A673 (cell line): ENCODE results near the gene TNFAIP8. TPM values are rescaled to one million over a fixed set of nuclear protein-coding genes. Genes with fewer than 3 reads are reported as not detected.

Source experiments
- BruUV-seq: library from RNA; stranded (reverse); fragments of 400-500 nt; replicated peaks from 2 replicates; lab custom pipeline; 2021; lab: Mats Ljungman, UMichigan
- CTCF ChIA-PET: fragments of 300-600 bp; sonication (Branson Sonifier 250); formaldehyde crosslinking; loops from one replicate; lab custom pipeline; 2022; ENCODE audit warnings: antibody characterized with exemption; lab: Charles Lee
- POLR2A ChIA-PET: fragments of 300-600 bp; sonication (Branson Sonifier 250); formaldehyde crosslinking; loops from one replicate; lab custom pipeline; 2022; ENCODE audit warnings: antibody characterized with exemption; ENCODE audit not compliant: low non-redundant PET; lab: Charles Lee
- DNase-seq: peaks from one replicate; pipeline ENCODE4 v3.0.0-alpha.2; 2015; ENCODE audit warnings: low spot score
- H3K27ac ChIP-seq: fragments of 200-600 bp; sonication (generic); 2 replicates; pipeline ENCODE4 v1.5.1; 2016; ENCODE audit warnings: mixed run types, low read depth, mild to moderate bottlenecking, mixed read lengths, antibody characterized with exemption, low read length; ENCODE audit not compliant: poor library complexity, severe bottlenecking
- H3K27me3 ChIP-seq: fragments of 200-600 bp; sonication (generic); replicated peaks from 2 replicates; pipeline ENCODE4 v1.6.1; 2017; ENCODE audit warnings: mixed run types, low read depth, mild to moderate bottlenecking, mixed read lengths, antibody characterized with exemption, low read length; ENCODE audit not compliant: insufficient read depth, poor library complexity
- H3K36me3 ChIP-seq: fragments of 200-600 bp; sonication (generic); 2 replicates; pipeline ENCODE4 v1.6.1; 2016; ENCODE audit warnings: mixed run types, mild to moderate bottlenecking, mixed read lengths, antibody characterized with exemption, low read length; ENCODE audit not compliant: insufficient read depth, poor library complexity, severe bottlenecking
- H3K4me1 ChIP-seq: fragments of 200-600 bp; sonication (generic); 2 replicates; pipeline ENCODE4 v1.6.1; 2017; ENCODE audit warnings: mixed run types, mild to moderate bottlenecking, mixed read lengths, antibody characterized with exemption, low read length; ENCODE audit not compliant: insufficient read depth, poor library complexity, severe bottlenecking
- H3K4me3 ChIP-seq: fragments of 200-600 bp; sonication (generic); 2 replicates; pipeline ENCODE4 v1.5.1; 2016; ENCODE audit warnings: low read depth, mixed run types, mild to moderate bottlenecking, mixed read lengths, low read length; ENCODE audit not compliant: poor library complexity, severe bottlenecking
- H3K9me3 ChIP-seq: fragments of 200-600 bp; sonication (generic); 2 replicates; pipeline ENCODE4 v1.6.1; 2016; ENCODE audit warnings: mixed run types, low read depth, mild to moderate bottlenecking, mixed read lengths, antibody characterized with exemption, low read length; ENCODE audit not compliant: poor library complexity, severe bottlenecking
- EZH2 ChIP-seq: fragments of 200-600 bp; sonication (generic); IDR thresholded peaks from 2 replicates; pipeline ENCODE4 v1.6.1; 2017; ENCODE audit warnings: borderline replicate concordance, low read depth, mild to moderate bottlenecking, mixed read lengths, antibody characterized with exemption, low read length; ENCODE audit not compliant: poor library complexity, severe bottlenecking
- intact Hi-C: fragments of 100-400 bp; cut with micrococcal nuclease; formaldehyde crosslinking; loops from one replicate; pipeline ENCODE4 v1.10.0; 2022; ENCODE audit not compliant: unreplicated experiment
- total RNA-seq: library from RNA; stranded (reverse); gene quantifications from 2 replicates; pipeline ENCODE4 v1.2.3, GENCODE V29; 2021
- TF ChIP-seq, protein P1 (sequence below): fragments of 300-800, 200-600 bp; sonication (generic); conservative IDR thresholded peaks from 2 replicates; pipeline ENCODE4 v1.5.1; 2017; ENCODE audit warnings: low read depth, mild to moderate bottlenecking, antibody characterized with exemption, low read length, moderate library complexity, mixed read lengths

Gene TNFAIP8
- total RNA-seq, 1 experiment from 2014 or later, result 6.8 TPM

DNA sequence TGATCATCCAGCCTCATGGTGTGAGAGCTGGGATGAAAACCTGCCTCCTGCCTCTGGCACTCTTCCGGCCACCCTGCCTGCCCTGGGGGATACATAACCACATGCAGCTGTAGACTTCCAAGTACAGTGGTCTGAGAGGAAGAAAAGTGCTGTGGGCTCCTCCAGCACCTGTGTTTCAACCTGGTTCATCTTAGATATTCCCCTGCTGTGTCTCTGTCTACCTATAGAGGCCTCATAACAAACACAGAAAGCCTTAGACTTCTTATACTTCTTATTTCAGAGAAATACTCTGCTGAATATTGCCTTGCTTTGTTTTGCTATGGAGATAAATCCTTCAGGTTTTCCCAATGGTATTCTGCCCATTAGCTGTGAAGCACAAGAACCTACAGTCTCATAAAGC is 19.6 kb upstream of the TNFAIP8 start:
- TF ChIP-seq EZH2, result no peak
- TF ChIP-seq, protein P1, sequence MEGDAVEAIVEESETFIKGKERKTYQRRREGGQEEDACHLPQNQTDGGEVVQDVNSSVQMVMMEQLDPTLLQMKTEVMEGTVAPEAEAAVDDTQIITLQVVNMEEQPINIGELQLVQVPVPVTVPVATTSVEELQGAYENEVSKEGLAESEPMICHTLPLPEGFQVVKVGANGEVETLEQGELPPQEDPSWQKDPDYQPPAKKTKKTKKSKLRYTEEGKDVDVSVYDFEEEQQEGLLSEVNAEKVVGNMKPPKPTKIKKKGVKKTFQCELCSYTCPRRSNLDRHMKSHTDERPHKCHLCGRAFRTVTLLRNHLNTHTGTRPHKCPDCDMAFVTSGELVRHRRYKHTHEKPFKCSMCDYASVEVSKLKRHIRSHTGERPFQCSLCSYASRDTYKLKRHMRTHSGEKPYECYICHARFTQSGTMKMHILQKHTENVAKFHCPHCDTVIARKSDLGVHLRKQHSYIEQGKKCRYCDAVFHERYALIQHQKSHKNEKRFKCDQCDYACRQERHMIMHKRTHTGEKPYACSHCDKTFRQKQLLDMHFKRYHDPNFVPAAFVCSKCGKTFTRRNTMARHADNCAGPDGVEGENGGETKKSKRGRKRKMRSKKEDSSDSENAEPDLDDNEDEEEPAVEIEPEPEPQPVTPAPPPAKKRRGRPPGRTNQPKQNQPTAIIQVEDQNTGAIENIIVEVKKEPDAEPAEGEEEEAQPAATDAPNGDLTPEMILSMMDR, result no peak
- intact Hi-C loops, result loop anchor here (5.0 kb wide), 1 partner anchor 349 kb away; the partner anchor contains the start of gene DTWD2

DNA sequence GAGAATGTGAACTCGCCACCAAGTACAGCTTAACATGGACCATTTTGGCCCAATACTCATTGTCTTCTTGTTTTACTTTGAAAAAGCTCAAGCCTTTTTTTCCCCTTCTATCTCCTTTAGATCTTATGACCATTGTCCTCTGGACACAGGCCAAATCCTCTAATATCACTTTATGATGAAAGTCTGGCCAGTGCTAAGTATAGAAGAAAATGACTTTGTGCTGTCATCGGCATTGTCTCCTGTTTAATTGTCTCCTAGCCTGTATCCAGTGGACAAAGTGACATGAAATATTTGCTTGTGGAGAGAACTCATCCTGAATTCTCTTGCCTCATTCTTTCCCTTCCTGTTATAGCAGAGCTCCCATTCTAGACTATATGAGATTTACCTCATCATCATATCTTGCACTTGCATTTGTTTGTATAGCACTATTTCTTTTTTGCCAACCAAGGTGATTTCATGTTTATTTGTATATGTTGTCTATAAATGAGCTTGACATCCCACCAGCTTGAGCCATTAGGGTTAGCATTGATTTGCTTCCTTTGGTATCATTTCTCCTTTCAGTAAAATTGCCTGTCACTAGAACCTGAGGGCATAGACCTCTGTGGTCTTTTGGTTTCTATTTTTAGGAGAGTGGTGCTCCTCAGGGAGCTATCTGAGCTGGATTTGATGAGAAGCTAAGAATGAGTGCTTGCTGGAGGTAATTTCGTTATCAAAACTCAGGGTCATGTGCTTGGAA is 18.8 kb upstream of the TNFAIP8 start:
- ChIA-PET CTCF (no interaction called here), POLR2A (no interaction called here)
- intact Hi-C loops, result loop anchor here (5.0 kb wide), 1 partner anchor 350 kb away; the partner anchor contains the start of gene DTWD2
- DNase-seq, result no peak
- TF ChIP-seq, protein P1, result no peak
- no peak for TF ChIP-seq EZH2
- BruUV-seq, result no TSS peak
- H3K9me3 ChIP-seq, result no peaks in the 10 kb centered on the region
- H3K4me1 ChIP-seq, result no peaks in the 10 kb centered on the region
- no peak overlapping the region for H3K27ac ChIP-seq
- H3K36me3 ChIP-seq, result no peaks in the 10 kb centered on the region
- H3K4me3 ChIP-seq, result no peak overlapping the region
- no peaks in the 10 kb centered on the region for H3K27me3 ChIP-seq

More for the DNA sequence above, 19.6 kb upstream of the TNFAIP8 start:
- no peaks in the 10 kb centered on the region for H3K27me3 ChIP-seq
- H3K36me3 ChIP-seq, result no peaks in the 10 kb centered on the region
- POLR2A ChIA-PET, result no interaction called here
- no peak overlapping the region for H3K27ac ChIP-seq
- H3K4me3 ChIP-seq, result no peak overlapping the region
- no peaks in the 10 kb centered on the region for H3K4me1 ChIP-seq
- H3K9me3 ChIP-seq, result no peaks in the 10 kb centered on the region
- no peak for DNase-seq
- no TSS peak for BruUV-seq
- CTCF ChIA-PET, result no interaction called here

DNA sequence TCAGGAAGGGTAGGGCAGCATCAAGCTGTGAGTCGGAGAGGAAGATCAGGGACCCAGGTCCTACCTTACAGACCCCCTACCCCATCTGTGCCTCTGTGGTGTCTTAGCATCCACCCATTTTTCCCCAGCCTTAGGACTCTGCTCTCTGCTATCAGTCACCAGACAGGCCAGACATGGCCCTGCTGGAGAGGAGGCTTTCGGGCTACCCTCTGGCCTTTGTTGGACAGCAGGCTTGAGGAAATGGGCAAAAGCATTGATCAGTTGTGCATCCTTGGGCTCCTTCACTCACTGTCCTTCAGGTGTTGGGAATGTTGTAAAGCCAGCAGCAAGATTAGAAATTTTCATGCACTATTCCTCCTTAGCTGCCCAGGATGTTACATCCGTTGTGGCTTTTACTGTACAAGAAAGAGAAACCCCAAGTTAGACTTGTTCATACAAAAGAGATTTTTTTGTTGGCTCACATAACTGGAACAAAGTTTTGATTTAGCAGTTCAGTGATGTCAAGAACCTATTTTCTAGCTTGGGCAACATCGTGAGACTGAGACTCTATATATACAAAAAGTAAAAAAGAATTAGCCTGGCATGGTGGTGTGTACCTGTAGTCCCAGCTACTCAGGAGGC is 17.4 kb upstream of the TNFAIP8 start:
- no TSS peak for BruUV-seq
- no peaks in the 10 kb centered on the region for H3K36me3 ChIP-seq
- H3K4me3 ChIP-seq, result no peak overlapping the region
- no peaks in the 10 kb centered on the region for H3K9me3 ChIP-seq
- no peaks in the 10 kb centered on the region for H3K4me1 ChIP-seq
- TF ChIP-seq EZH2, result no peak
- TF ChIP-seq, protein P1, result no peak
- no peak overlapping the region for H3K27ac ChIP-seq
- ChIA-PET CTCF (no interaction called here), POLR2A (no interaction called here)
- no peaks in the 10 kb centered on the region for H3K27me3 ChIP-seq
- no peak for DNase-seq
- intact Hi-C loops, result loop anchor here (5.0 kb wide), 1 partner anchor 351 kb away; the partner anchor contains the start of gene DTWD2
